ENCODE data around the gene RALGAPB.
"Not testable (repeated sequence)": the region's sequence is repeated elsewhere in the genome, so short reads cannot be mapped to it uniquely, and the experiment has no call there.

Gene RALGAPB

GRCh38 chr20:38589967-38590675 is 117.5 kb downstream of the RALGAPB start:
- no peak for DNase-seq

- DNase-seq: no peak
Observed at GRCh38 chr20:38590676-38591473, 118.2 kb downstream of the RALGAPB start.

DNA sequence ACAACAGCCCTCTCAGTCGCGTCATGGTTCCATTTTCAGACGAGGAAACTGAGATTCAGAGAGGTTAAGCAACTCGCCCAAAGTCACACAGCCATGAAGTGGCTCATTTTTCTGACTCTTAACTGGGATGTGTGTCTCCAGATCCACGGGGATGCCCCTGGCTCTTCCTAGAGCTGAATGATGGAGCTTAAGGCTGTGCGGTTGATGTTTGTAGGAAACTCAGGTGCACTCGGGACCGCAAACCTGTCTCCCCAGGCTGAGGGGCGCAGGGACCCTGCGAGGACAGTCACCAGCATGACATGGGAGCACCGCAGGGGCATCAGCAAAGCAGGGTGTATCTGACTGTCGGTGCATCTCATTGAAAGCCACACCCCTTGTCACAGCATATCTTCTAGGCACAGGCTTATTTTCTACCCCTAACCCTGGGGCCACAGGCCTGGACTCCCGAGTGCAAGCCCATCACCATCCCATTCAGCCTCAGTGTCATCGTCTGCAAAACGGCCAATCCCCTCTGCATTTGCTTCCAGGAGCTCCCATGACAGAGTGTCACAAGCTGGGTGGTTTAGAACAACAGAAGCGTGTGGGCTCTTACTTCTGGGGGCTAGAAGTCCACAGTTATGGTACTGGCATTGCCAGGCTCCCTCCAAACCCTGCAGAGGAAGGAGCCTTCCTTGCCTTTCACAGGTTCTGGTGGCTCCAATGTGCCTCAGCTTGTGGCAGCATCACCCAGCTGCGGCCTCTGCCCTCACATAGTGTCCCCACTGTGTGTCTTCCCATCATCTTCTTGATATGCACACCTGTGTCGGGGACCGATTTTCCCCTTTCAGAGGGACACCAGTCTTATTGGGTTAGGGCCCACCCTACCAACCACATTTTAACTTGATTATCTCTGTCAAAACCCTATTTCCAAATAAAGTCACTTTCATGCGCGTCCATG is 119.1 kb downstream of the RALGAPB start:
- DNase-seq: no peak

DNA sequence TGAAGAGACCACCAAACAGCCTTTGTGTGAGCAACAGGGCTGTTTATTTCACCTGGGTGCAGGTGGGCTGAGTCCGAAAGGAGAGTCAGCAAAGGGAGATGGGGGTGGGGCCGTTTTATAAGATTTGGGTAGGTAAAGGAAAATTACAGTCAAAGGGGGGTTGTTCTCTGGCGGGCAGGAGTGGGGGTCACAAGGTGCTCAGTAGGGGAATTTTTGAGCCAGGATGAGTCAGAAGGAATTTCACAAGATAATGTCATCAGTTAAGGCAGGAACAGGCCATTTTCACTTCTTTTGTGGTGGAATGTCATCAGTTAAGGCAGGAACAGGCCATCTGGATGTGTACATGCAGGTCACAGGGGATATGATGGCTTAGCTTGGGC is 119.8 kb downstream of the RALGAPB start:
- not testable (repeated sequence) for DNase-seq

GRCh38 chr20:38594281-38594680 is 121.6 kb downstream of the RALGAPB start:
- not testable (repeated sequence) for DNase-seq

DNA sequence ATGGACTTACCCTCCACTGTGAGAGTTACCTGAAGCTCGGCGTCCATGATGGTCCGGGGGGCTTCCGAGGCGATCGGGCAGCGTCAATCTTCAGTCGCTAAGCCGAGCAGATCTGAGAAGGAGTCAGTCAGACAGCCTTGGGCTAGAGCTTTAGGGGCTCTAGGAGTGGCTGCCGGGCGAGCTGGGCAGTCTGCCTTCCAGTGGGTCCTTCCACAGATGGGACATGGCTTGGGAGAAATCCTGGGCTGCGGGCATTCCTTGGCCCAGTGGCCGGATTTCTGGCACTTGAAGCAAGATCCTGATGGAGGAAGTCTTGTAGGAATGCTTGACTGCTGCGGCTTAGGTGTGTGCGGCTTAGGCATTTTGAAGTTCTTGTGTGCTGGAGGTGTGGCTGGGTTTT is 123.2 kb downstream of the RALGAPB start:
- DNase-seq: not testable (repeated sequence)

DNA sequence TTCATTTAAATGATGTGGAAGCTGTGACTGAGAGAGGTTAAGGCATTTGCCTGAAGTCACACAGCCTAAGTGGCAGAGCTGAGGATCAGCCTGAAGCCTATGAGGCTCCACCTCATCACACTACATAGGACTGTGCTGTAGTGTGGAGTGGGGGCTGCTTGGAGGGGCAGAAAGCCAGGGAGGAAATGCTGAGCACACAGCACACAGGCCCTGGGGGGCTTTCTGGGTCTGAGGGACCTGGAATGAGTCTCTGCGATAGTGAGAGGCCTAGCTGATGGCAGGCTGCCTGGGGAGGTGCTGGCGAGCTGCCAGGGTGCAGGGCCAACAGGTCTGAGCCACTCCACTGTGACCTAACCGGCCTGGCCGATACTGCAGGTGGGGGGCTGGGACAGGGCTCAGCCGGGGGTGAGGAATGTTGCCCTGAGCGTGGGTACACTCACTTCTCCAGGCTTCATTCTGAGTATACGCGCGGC is 126.8 kb downstream of the RALGAPB start:
- DNase-seq: no peak

DNA sequence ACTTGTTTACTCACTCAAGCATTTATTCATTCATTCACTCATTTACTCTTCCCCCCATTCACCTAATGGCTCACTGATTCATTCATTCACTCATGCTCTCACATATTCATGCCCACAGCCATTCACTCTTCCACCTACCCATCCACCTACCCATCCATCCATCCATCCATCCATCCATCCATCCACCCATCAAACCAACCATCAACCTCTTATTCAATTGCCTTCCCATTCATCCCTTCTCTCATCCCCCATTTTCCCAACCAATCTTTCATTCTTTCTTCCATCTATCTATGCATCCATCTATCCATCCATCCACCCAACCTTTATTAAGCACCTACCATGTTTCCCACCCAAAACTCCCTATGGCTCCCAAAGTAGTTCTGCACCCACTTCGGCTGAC is 127.4 kb downstream of the RALGAPB start:
- no peak for DNase-seq

DNA sequence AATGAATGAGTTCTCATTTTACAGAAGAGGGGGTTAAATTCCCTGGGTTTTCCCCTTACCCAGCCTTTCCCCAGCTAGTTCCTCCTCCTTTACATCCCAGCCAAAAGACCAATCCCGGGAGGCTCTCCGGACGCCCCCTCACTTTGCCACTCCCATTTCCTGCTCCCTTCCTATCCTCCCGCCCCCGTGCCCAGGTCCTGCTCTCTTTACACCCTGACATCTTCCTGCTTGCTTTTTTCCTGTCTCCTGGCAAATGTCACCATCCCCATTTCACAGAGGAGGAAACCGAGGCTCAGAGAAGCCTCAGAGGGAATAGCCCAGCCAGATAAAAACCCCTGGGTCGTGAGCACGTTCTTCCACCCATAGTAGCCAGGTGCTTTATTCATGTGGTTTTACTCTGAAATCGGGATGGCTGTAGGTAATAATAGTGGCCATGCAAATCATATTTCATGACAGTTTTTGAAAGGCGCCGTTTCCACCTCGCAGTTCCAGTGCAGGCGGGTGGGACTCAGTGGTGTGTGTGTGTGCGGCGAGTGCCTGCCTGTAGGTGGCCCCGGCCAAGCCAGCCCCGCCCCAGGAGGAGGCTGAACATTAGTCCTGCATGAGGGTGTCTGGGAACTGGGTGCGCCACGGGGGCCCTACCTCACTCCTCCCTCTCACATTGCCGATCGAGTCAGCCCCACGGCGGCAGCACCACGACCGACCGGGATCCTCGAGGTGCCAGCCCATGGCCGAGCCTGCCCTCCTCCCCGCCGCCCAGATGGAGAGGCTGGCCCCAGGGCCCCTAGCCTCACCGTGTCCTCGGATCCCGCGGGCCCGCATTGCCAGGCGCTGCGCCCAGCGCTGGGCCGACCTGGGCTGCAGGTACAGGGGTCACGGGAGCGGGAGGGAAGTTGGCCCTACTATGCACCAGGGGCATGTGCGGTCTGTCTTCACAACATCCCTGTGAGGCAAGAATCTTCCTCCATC is 128.9 kb downstream of the RALGAPB start, which contains the start of gene ARHGAP40:
ARHGAP40 (plus strand) TSS at position 594 of the 969 bp plus-strand sequence.
- DNase-seq: no peak

GRCh38 chr20:38602185-38602581 is 129.5 kb downstream of the RALGAPB start:
- no peak for DNase-seq

DNA sequence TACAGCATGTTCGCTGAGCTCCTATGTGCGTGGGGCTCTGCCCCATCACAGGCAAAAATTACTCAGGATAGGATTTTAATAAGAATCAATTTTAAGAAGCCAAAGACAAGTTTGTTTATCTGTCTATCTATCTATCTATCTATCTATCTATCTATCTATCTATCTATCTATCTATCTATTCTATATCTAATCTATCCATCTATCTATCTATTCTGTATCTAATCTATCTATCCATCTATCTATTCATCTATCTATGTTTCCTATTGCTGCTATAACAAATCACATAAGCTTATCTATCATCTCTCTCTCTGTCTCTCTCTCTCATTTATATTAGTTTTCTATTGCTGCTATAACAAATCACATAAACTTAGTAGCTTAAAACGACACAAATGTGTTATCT is 130.6 kb downstream of the RALGAPB start:
- no peak for DNase-seq

DNA sequence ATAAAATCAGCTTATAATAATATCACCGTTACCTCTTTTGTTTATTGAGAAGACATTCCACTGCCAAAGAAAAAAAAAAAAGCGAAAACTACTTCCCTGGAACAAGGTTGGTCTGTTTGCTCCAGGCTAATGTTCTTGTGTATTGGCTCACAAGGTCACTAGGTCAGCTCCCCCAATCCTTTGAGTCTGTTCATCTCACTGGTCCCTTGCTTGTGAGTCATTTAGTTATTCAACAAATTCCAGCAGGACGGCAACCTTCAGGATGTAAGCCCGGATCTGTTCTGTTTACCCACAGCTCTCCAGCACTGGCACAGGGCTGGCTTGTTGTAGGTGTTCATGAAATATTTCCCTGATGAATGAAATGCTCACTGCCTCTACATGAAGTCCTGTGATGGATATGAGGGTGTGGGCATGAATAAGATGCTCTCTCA is 132.2 kb downstream of the RALGAPB start:
- no peak for DNase-seq

DNA sequence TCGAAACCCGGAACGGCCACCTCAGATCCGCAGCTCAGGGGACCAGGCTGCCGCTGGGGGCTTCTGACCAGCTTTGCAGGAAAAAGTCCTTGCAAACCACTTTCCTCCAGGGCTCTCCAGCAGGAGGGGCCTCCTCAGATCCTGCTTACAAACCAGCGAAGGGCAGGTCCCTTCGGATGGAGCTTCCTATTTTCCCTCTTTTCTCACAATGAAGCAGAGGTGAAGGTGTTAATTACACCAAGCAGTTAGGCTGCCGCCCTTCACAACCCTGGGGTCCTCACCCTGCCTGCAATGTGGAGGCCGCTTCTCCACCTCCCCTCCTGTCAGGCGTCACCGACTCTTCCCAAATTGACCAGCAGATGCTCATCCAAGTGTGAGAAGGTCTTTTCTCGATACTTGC is 134.7 kb downstream of the RALGAPB start:
- no peak for DNase-seq

- no peak for DNase-seq
Observed at GRCh38 chr20:38608188-38608587, 135.5 kb downstream of the RALGAPB start.

DNA sequence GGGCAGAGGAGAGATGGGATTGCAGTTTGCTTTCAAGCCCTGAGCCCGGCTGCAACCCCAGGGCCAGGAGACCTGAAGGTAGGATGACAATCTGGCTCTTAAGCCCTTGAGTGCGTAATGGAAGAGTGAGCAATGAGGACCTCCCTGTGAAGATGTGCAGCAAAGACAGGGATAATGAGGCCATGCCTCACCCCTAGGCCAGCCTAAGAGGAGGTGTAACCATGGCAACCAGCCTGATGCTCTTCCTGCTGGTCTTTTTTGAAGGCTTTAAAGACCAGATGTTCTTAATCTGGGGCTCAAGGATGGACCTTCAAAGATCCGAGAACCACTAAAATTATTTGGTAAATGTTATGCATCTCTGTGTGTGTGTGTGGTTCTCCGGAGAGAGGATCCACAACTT is 137.2 kb downstream of the RALGAPB start:
- no peak for DNase-seq

DNA sequence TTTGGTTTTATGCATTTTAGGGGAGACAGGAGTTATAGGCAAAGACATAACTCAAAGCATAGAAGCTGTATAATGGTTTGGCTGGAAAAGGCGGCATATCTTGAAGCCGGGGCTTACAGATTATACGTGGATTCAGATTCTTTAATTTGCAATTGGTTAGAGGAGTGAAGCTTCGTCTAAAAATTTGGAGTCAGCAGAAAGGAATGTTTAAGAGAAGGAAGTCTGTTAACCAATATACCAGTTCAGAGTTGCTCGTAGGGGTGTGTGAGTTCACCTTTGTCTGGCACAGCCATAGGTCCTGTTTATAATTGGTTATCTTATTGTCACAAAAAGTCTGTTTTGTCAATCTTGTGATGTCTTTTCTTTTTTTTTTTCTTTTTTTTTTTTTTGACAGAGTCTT is 137.9 kb downstream of the RALGAPB start:
- no peak for DNase-seq

DNA sequence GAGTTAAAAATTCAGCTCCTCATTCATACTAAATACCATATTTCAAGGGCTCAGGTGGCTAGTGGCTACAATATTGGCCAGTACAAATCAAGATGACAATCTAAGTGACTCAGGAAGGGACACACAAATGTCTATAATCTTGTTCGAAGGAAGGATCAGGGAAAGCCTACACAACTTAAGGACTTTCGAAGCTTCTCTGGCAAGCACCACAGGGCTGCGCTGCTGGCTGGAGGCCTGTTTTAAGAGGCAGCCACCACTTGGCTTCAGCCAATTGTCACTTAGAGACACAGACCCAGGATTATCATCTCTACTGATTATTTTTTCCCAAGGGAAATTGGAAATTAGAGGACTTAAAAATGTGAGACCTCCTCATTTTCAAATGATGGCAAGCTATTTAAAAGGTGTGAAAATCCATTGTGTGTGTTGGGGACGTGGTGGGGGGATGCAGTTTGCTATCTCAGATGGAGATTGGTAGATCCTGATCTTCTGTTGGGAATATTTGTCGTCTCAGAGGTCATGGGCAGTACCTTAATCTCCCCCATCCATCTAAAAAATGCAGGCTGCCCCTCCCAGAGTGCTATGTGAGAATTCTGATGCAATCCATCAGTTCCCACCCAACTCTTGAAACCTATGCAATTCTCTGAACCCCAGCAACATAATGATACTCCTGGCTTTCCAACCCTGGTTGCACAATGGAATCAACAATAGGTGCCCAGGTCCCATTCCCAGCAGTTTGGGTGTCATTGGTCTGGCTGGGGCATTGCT is 140.3 kb downstream of the RALGAPB start:
- no peak for DNase-seq

GRCh38 chr20:38615283-38615682 is 142.6 kb downstream of the RALGAPB start:
- DNase-seq: no peak

- DNase-seq: no peak
Observed at GRCh38 chr20:38616457-38616856, 143.8 kb downstream of the RALGAPB start.

- no peak for DNase-seq
Observed at GRCh38 chr20:38617011-38617829, 144.6 kb downstream of the RALGAPB start.
